Ovary (tissue), 9 donors: Measurements from ENCODE around the gene PPP1R37. TPM values are rescaled to one million over a fixed set of nuclear protein-coding genes. Genes with fewer than 3 reads are reported as not detected.

Experiments used
- DNase-seq, 5 donors: peaks; one replicate each; pipeline ENCODE4 v3.0.0-alpha.2; 2019 to 2020
- H3K27ac ChIP-seq, 2 donors: fragments of 200-600 bp; one replicate each; pipeline versions ENCODE4 v1.5.1 to v1.8.0; 2019 to 2022
- H3K27me3 ChIP-seq: fragments of 200-600 bp; one replicate; pipeline ENCODE4 v1.8.0; 2022
- H3K36me3 ChIP-seq: fragments of 200-600 bp; sonication (generic); one replicate; pipeline ENCODE4 v1.5.1; 2019
- H3K4me1 ChIP-seq: one replicate; pipeline ENCODE4 v1.8.1; 2013; ENCODE audit warnings: mild to moderate bottlenecking, moderate library complexity; ENCODE audit not compliant: insufficient read depth
- H3K4me3 ChIP-seq: fragments of 200-600 bp; sonication (generic); one replicate; pipeline ENCODE4 v1.5.1; 2017
- H3K9me3 ChIP-seq, 2 donors: fragments of 200-600 bp in 1 of 2; sonication (generic) in 1 of 2; one replicate each; pipeline versions ENCODE4 v1.5.1 to v1.8.1; 2013 to 2019; ENCODE audit warnings: mild to moderate bottlenecking in 1 of 2, moderate library complexity in 1 of 2
- CTCF ChIP-seq, 3 donors: fragments of 450-650 bp in 2 of 3; fragments of 200-600 bp in 1 of 3; IDR thresholded peaks; one replicate each; pipeline versions ENCODE4 v1.5.1 to v1.8.0; 2016 to 2022; ENCODE audit warnings: antibody characterized with exemption in 3 of 3, mild to moderate bottlenecking in 1 of 3
- EP300 ChIP-seq: sonication (generic); formaldehyde crosslinking; IDR thresholded peaks from one replicate; pipeline ENCODE4 v1.6.1; 2017; ENCODE audit warnings: antibody characterized with exemption
- POLR2A ChIP-seq: fragments of 450-650 bp; IDR thresholded peaks from one replicate; pipeline ENCODE4 v1.6.1; 2017; ENCODE audit warnings: antibody characterized with exemption, mild to moderate bottlenecking, moderate library complexity
- WGBS, 3 donors: extraction: QIAGEN DNeasy Blood & Tissue Kit in 1 of 3; methylation state at CpG; one replicate each; pipeline versions ENCODE4 v1.1.5 to v1.1.7; 2013 to 2017; 5-methylcytosine and 5-hydroxymethylcytosine counted together
- intact Hi-C, 4 donors: fragments of 100-400 bp; cut with DNase I; formaldehyde crosslinking; loops; one replicate each; pipeline versions ENCODE4 v1.11.0 to v1.15.1; 2022 to 2023
- polyA plus RNA-seq, 2 donors: library from polyadenylated mRNA; stranded (reverse); fragments of 200-250 nt in 1 of 2; fragments of 350-450 nt in 1 of 2; fragmentation: Illumina TruSeq in 1 of 2; extraction: RNeasy Lipid Tissue Mini Kit (QIAGEN cat#74804) in 1 of 2; gene quantifications; one replicate each; pipeline ENCODE4 v1.2.3, GENCODE V29; 2013 to 2014
- total RNA-seq, 7 donors: library from RNA; depleted of rRNA in 2 of 7; stranded (reverse); fragments of >200 nt in 2 of 7; fragmentation: NEBNext Ultra II Directional in 3 of 7; extraction: Animal tissue kit (Norgen Biotek cat#: 25700) in 3 of 7; gene quantifications; one replicate each; pipeline versions ENCODE4 v1.1.0 to v1.2.4, GENCODE V29; 2016 to 2023
- donor health status: DM: no; HTN: no; CAD: no; lungs with moderate emphysema.
- donor health status: DM: no; HTN: no; CAD: no.
- donor health status: Bipolar disorder and iron deficiency.
- donor health status: DM: yes; HTN: yes; CAD: no.
- donor health status: DM: no; HTN: no; CAD: no.
- donor health status: DM: yes; HTN: yes; CAD: no.

Gene PPP1R37
- total and polyA plus RNA-seq, 9 donors = 5.5 to 28.4 (median 20.2) TPM

GRCh38 chr19:45128146-45128545 is 35.2 kb downstream of the PPP1R37 start:
- Histone ChIP-seq H3K27me3 (no peaks in the 10 kb centered on the region), H3K9me3 (no peaks in the 10 kb centered on the region), H3K4me1 (no peaks in the 10 kb centered on the region), H3K36me3 (no peaks in the 10 kb centered on the region), H3K4me3 (no peak overlapping the region), H3K27ac (no peak overlapping the region)
- WGBS, 3 donors = 79 to 94% (median 89%) methylated on average over 5 of the region's 5 CpGs
- intact Hi-C loops = no loop called here
- TF ChIP-seq CTCF (IDR thresholded peaks at IDR 0.05) (no peak), POLR2A (no peak), EP300 (no peak)
- no peak for DNase-seq

- Histone ChIP-seq H3K4me3 (no peak overlapping the region), H3K9me3 (no peaks in the 10 kb centered on the region), H3K4me1 (no peaks in the 10 kb centered on the region), H3K27ac (no peak overlapping the region), H3K27me3 (no peaks in the 10 kb centered on the region), H3K36me3 (no peaks in the 10 kb centered on the region)
- intact Hi-C loops = no loop called here
- 71 to 85% (median 73%) methylated on average over 5 of the region's 5 CpGs for WGBS, 3 donors
- DNase-seq = no peak
- no peak for TF ChIP-seq POLR2A
- no peak for TF ChIP-seq CTCF (IDR thresholded peaks at IDR 0.05)
- no peak for TF ChIP-seq EP300
These were observed 35.8 kb downstream of the PPP1R37 start for GRCh38 chr19:45128806-45129205.

GRCh38 chr19:45130236-45130635 is 37.3 kb downstream of the PPP1R37 start:
- 69 to 78% (median 74%) methylated on average over 13 of the region's 13 CpGs for WGBS, 3 donors
- Histone ChIP-seq H3K27me3 (no peaks in the 10 kb centered on the region), H3K4me3 (no peak overlapping the region), H3K27ac (no peak overlapping the region), H3K36me3 (no peaks in the 10 kb centered on the region), H3K4me1 (no peaks in the 10 kb centered on the region), H3K9me3 (no peaks in the 10 kb centered on the region)
- no peak for DNase-seq
- intact Hi-C loops = no loop called here
- TF ChIP-seq EP300 = no peak
- no peak for TF ChIP-seq CTCF (IDR thresholded peaks at IDR 0.05)
- TF ChIP-seq POLR2A = no peak

GRCh38 chr19:45130888-45131615 is 38.1 kb downstream of the PPP1R37 start:
- no peak for TF ChIP-seq POLR2A
- TF ChIP-seq CTCF (IDR thresholded peaks at IDR 0.05) = no peak
- no peak for TF ChIP-seq EP300
- 69 to 72% (median 70%) methylated on average over 13 of the region's 13 CpGs for WGBS, 3 donors
- no peaks in the 10 kb centered on the region for H3K36me3 ChIP-seq
- H3K27ac ChIP-seq = no peak overlapping the region
- no peak for DNase-seq
- H3K27me3 ChIP-seq = no peaks in the 10 kb centered on the region
- no peaks in the 10 kb centered on the region for H3K9me3 ChIP-seq
- intact Hi-C loops = no loop called here
- H3K4me3 ChIP-seq = no peak overlapping the region
- no peaks in the 10 kb centered on the region for H3K4me1 ChIP-seq
